GM12801 (cell line): ENCODE data around the gene SLC9A7.

Experiments used
- TF ChIP-seq, protein P1 (sequence below): IDR thresholded peaks from one replicate; pipeline ENCODE4 v1.5.1; 2011; ENCODE audit warnings: control low read depth; ENCODE audit not compliant: insufficient read length; ENCODE audit errors: extremely low read depth

SLC9A7 gene

DNA sequence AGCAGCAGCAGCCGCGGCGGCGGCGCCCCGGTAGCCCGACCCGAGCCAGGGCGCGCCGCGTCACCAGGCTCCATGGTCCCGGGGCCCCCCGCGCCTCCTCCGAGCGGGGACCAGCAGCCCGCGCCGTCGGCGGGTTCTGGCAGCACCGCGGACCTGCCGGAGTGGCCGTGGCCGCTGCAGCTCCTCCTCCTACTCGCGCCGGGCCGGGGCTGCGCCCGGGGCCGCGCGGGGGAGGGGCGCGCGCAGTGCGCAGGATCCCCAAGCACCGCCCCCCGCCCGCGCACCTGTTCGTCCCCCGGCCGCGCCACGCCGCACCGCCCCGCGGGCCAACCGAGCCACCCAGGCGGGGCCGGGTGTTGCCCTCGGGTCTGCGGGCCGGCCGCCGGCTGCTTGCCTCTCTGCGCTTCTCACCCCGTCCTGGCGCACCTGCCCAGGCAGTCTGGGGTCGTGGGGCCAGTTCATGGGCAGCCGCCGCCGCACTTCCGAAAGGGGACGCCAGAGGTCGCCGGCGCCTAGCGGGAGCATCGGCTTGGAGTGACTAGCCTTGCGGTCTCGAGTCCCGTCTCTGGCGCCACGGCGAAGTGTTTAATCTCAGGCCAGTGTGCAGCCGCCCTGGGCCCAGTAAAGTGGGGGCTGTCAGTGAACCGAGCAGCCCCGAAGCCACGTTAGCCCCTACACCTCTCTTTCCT, at the start of gene SLC9A7:
Gene SLC9A7, minus strand, starts transcription at position 163 of the 689 bp plus-strand sequence. Its CDS starts 89 bp downstream, at position 74.
- TF ChIP-seq, protein P1, sequence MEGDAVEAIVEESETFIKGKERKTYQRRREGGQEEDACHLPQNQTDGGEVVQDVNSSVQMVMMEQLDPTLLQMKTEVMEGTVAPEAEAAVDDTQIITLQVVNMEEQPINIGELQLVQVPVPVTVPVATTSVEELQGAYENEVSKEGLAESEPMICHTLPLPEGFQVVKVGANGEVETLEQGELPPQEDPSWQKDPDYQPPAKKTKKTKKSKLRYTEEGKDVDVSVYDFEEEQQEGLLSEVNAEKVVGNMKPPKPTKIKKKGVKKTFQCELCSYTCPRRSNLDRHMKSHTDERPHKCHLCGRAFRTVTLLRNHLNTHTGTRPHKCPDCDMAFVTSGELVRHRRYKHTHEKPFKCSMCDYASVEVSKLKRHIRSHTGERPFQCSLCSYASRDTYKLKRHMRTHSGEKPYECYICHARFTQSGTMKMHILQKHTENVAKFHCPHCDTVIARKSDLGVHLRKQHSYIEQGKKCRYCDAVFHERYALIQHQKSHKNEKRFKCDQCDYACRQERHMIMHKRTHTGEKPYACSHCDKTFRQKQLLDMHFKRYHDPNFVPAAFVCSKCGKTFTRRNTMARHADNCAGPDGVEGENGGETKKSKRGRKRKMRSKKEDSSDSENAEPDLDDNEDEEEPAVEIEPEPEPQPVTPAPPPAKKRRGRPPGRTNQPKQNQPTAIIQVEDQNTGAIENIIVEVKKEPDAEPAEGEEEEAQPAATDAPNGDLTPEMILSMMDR: no peak

DNA sequence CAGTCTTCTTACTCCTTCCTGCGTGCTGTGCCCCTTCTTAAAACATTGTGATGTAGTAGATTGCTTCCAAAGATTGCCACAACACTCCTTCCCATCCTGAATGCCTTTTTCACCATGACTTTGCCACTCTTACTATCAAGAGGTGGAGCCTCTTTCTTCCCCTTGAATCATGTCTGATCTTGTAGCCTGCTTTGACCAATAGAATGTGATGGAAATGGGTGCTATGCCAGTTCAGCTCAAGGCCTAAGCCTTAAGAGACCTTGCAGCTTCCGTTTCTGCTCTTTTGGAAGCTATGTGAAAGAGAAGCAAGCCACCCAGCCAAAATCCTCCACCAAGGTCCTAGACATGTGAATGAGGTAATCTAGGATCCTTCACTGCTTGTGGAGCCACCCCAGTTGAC, 46.4 kb upstream of the SLC9A7 start:
- TF ChIP-seq, protein P1: no peak

DNA sequence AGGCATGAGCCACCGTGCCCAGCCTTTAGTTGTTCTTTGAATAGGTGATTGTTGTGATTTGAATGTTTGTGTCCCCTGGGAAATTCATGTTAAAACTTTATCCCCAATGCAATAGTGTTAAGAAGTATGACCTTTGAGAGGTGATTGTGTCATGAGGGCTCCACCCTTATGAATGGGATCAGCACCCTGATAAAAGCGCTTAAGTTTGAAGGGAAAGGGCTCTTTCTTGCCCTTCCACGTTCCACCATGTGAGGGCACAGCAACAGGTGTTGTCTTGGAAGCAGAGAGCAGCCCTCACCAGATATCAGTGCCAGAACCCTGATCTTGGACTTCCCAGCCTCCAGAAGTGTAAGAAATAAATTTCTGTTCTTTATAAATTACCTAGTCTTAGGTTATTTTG, 44.2 kb upstream of the SLC9A7 start:
- TF ChIP-seq, protein P1: no peak

DNA sequence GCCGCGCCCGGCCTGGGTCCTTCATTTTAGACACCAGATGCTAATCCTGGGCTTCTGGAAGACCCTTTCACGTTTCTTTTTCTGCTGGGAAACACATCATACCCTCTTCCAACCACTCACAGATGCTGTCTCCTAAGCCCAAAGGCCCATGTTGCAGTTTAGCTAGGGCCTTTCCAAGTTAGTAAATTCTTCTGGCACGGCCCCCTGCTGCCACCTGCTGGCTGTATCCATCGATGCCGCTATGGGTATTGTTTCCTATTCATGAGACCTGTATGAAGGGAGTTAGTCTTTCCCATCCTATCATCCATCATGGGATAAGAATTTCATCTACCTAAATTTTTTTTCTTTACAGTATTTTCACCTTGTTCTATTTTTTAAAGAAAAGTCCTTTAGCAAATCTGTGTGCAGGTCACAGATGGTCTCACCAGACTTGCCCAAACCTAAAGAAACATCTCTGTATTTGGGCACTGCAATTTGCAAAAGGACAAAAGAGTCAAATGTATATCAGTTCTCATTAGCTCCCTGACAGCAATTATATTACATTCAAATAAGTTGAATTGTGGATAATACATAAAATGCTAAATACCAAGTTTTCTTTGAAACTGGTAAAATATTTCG, 37.8 kb upstream of the SLC9A7 start:
- TF ChIP-seq, protein P1: no peak

DNA sequence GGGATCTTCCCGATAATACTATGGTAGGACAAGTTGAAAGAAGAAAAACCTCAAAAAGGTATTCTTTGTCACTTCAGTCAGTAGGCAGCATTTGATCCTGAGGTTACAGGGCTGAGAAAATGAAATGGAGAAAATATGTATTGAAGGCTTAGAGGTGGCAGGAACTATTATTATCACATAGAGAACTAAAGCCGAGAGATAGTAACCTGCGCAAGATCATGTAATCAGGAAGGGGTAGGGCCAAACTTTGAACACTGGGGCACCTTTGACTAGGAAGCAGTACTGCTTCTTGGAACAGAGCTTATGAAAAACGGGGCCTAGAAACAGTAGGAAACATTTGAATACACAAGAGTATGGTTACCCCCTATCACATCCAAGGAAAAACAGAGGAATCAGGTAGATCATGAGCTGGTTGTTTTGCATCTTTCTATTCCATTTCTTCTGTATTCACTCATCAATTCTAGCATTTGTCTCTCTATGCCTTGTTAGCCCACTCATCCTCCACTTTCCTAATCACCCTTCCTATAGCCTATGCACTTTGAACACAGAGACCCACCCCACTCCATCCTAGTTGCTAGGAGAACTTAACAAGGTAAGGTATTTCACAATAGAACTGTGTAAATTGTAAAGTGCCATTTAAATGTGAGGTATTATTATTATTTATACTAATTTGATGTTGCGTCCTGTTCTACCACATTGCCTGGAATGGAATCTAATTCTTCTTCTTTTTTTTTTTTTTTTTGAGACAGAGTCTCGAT, 34.6 kb upstream of the SLC9A7 start:
- TF ChIP-seq, protein P1: no peak

DNA sequence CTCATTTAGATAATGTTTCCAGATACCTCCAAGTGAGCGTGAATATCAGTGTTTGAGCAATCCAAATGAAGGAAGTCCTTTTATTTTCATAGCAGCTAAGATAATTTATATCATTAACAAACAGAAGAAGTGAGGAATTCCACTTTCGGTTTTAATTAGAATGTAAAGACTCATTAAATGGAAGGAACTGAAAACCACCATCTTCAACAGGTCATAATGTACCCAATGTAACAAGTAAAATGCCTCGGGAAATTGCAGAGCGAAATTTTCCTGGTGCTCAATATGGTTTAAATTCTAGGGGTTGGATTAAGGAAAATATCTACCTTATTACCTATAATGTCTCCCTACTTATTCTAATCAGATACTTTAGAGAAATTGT, 33.9 kb upstream of the SLC9A7 start:
- TF ChIP-seq, protein P1: no peak
